Endodermal cell (in vitro differentiated cells): ENCODE measurements around the gene AKAP5. TPM values are rescaled to one million over a fixed set of nuclear protein-coding genes. Genes with fewer than 3 reads are reported as not detected.

ENCODE experiments used
- DNase-seq: peaks from one replicate; pipeline ENCODE4 v3.0.0-alpha.2; 2017
- H3K27ac ChIP-seq: 2 replicates; pipeline ENCODE4 v1.5.1; 2013; ENCODE audit warnings: mild to moderate bottlenecking, low read depth, low read length, moderate library complexity
- H3K27me3 ChIP-seq: 2 replicates; pipeline ENCODE4 v1.6.1; 2013; ENCODE audit warnings: mild to moderate bottlenecking, low read length, moderate library complexity; ENCODE audit not compliant: insufficient read depth, control insufficient read depth, poor library complexity, severe bottlenecking
- H3K36me3 ChIP-seq: 2 replicates; pipeline ENCODE4 v1.7.0; 2013; ENCODE audit warnings: mild to moderate bottlenecking, low read length, moderate library complexity; ENCODE audit not compliant: control insufficient read depth, insufficient read depth
- H3K4me1 ChIP-seq: one replicate; pipeline ENCODE4 v1.7.0; 2013; ENCODE audit warnings: low read length; ENCODE audit not compliant: control insufficient read depth, insufficient read depth
- H3K4me3 ChIP-seq: 2 replicates; pipeline ENCODE4 v1.5.1; 2013; ENCODE audit warnings: mild to moderate bottlenecking, low read length, moderate library complexity
- H3K9ac ChIP-seq: 2 replicates; pipeline ENCODE4 v1.6.1; 2013; ENCODE audit warnings: mild to moderate bottlenecking, low read length, moderate library complexity; ENCODE audit not compliant: poor library complexity, severe bottlenecking; ENCODE audit errors: extremely low read depth
- H3K9me3 ChIP-seq: 2 replicates; pipeline ENCODE4 v1.6.1; 2013; ENCODE audit warnings: mild to moderate bottlenecking, low read length, moderate library complexity; ENCODE audit not compliant: control insufficient read depth
- H3K27ac Mint-ChIP-seq: 2 replicates; pipeline ENCODE4 v1.8.0; 2020; ENCODE audit warnings: mixed read lengths
- H3K27me3 Mint-ChIP-seq: 2 replicates; pipeline ENCODE4 v1.8.0; 2021; ENCODE audit warnings: mild to moderate bottlenecking, mixed read lengths; ENCODE audit not compliant: insufficient read depth
- H3K36me3 Mint-ChIP-seq: 2 replicates; pipeline ENCODE4 v1.8.0; 2020; ENCODE audit warnings: low read depth, mixed read lengths
- H3K4me1 Mint-ChIP-seq: 2 replicates; pipeline ENCODE4 v1.8.0; 2020; ENCODE audit warnings: mixed read lengths
- H3K4me3 Mint-ChIP-seq: 2 replicates; pipeline ENCODE4 v1.8.0; 2020; ENCODE audit warnings: mild to moderate bottlenecking, moderate library complexity, mixed read lengths
- H3K9me3 Mint-ChIP-seq: 2 replicates; pipeline ENCODE4 v1.8.0; 2020; ENCODE audit warnings: mild to moderate bottlenecking, mixed read lengths
- CTCF ChIP-seq: fragments of 200-600 bp; sonication (generic); conservative IDR thresholded peaks from 2 replicates; pipeline ENCODE4 v1.5.0; 2021; ENCODE audit warnings: antibody characterized with exemption, mild to moderate bottlenecking
- WGBS, 2 experiments: methylation state at CpG; one replicate each; pipeline versions ENCODE4 v1.1.5 to v1.1.7; 2013; ENCODE audit warnings: missing lambda C conversion rate in 2 of 2, mixed read lengths in 1 of 2; ENCODE audit not compliant: insufficient coverage in 1 of 2, insufficient read length in 1 of 2; 5-methylcytosine and 5-hydroxymethylcytosine counted together
- total RNA-seq, 2 donors: library from RNA; stranded (reverse); fragmentation: NEBNext Ultra II Directional in 1 of 2; extraction: Animal tissue kit (Norgen Biotek cat#: 25700) in 1 of 2; gene quantifications; 2 replicates in 1 of 2; 3 replicates in 1 of 2; pipeline ENCODE4 v1.2.1, GENCODE V29; 2021

AKAP5 gene
- total RNA-seq, 2 donors from 2014 or later = 1.3 to 2.0 TPM

- Mint-ChIP-seq H3K27ac (no peak overlapping the region), H3K4me1 (no peaks in the 10 kb centered on the region), H3K9me3 (no peaks in the 10 kb centered on the region), H3K36me3 (peaks cover 76% of the 10 kb centered on the region), H3K4me3 (no peak overlapping the region), H3K27me3 (no peaks in the 10 kb centered on the region)
- H3K9ac ChIP-seq = no peak overlapping the region
- H3K4me3 ChIP-seq = no peak overlapping the region
- H3K9me3 ChIP-seq = no peaks in the 10 kb centered on the region
- WGBS, 2 experiments = 93 to 100% methylated on average over 4 to 6 of the region's 7 CpGs
- DNase-seq = no peak
- H3K27me3 ChIP-seq = no peaks in the 10 kb centered on the region
- no peak for TF ChIP-seq CTCF
- H3K4me1 ChIP-seq = no peaks in the 10 kb centered on the region
- peaks cover 61% of the 10 kb centered on the region for H3K36me3 ChIP-seq
- no peak overlapping the region for H3K27ac ChIP-seq
Observed at GRCh38 chr14:64417771-64418125, 47.6 kb upstream of the AKAP5 start.

GRCh38 chr14:64419003-64419402 lies 46.3 kb upstream of the AKAP5 start:
- Histone ChIP-seq H3K9ac (no peak overlapping the region), H3K9me3 (no peaks in the 10 kb centered on the region), H3K27ac (no peak overlapping the region), H3K4me3 (no peak overlapping the region), H3K4me1 (no peaks in the 10 kb centered on the region), H3K27me3 (no peaks in the 10 kb centered on the region), H3K36me3 (peaks cover 59% of the 10 kb centered on the region)
- TF ChIP-seq CTCF = no peak
- no peak for DNase-seq
- no peaks in the 10 kb centered on the region for H3K4me1 Mint-ChIP-seq
- no peak overlapping the region for H3K4me3 Mint-ChIP-seq
- H3K27ac Mint-ChIP-seq = peak overlapping the region; percentile 16
- no peaks in the 10 kb centered on the region for H3K27me3 Mint-ChIP-seq
- WGBS, 2 experiments = 91 to 92% methylated on average over 5 to 7 of the region's 7 CpGs
- peaks cover 79% of the 10 kb centered on the region for H3K36me3 Mint-ChIP-seq
- no peaks in the 10 kb centered on the region for H3K9me3 Mint-ChIP-seq

DNA sequence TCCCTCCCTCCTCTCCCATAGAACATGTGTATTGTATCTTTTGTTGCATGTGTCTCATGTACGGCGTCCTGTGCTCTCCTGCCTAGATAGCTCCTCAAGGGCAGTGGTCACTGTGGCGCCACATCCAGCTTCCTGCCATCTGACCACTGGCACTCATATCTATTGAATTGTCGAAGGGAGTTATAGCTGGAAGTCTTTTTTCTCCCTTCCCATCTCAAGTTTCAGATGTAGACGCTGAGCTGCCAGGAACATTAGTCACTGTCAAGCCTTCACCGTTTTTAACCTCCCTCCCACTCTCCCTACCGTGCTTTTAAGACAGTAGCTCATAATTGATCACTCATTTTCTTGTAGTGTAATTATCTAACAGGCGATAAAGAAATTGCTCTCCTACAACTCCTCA lies 44.1 kb upstream of the AKAP5 start:
- no peak overlapping the region for H3K9ac ChIP-seq
- H3K36me3 ChIP-seq = peaks cover 59% of the 10 kb centered on the region
- no peaks in the 10 kb centered on the region for H3K27me3 ChIP-seq
- no peaks in the 10 kb centered on the region for H3K4me1 ChIP-seq
- Mint-ChIP-seq H3K9me3 (no peaks in the 10 kb centered on the region), H3K4me1 (no peaks in the 10 kb centered on the region), H3K36me3 (peaks cover 83% of the 10 kb centered on the region), H3K27ac (no peak overlapping the region), H3K4me3 (no peak overlapping the region), H3K27me3 (no peaks in the 10 kb centered on the region)
- H3K4me3 ChIP-seq = no peak overlapping the region
- 80 to 85% methylated on average over 3 to 7 of the region's 8 CpGs for WGBS, 2 experiments
- H3K27ac ChIP-seq = no peak overlapping the region
- DNase-seq = no peak
- H3K9me3 ChIP-seq = no peaks in the 10 kb centered on the region
- TF ChIP-seq CTCF = no peak
